HFFc6 (cell line): Measurements from ENCODE around the gene TEC. TPM values are rescaled to one million over a fixed set of nuclear protein-coding genes. Genes with fewer than 3 reads are reported as not detected.
A peak's percentile ranks its signal among the peaks of the same experiment; 100 is the strongest.

Source experiments
- DNase-seq: peaks from one replicate; pipeline ENCODE4 v3.0.0-alpha.2; 2018
- H3K27ac Mint-ChIP-seq: 2 replicates; pipeline ENCODE4 v1.8.0; 2020; ENCODE audit warnings: mild to moderate bottlenecking, mixed read lengths
- H3K27me3 Mint-ChIP-seq: 2 replicates; pipeline ENCODE4 v1.8.0; 2021; ENCODE audit warnings: mild to moderate bottlenecking, moderate library complexity, mixed read lengths; ENCODE audit not compliant: insufficient read depth
- H3K36me3 Mint-ChIP-seq: 2 replicates; pipeline ENCODE4 v1.8.0; 2021; ENCODE audit warnings: low read depth, mixed read lengths
- H3K4me1 Mint-ChIP-seq: 2 replicates; pipeline ENCODE4 v1.8.0; 2020; ENCODE audit warnings: low read depth, mixed read lengths
- H3K4me3 Mint-ChIP-seq: 2 replicates; pipeline ENCODE4 v1.8.0; 2020; ENCODE audit warnings: mild to moderate bottlenecking, moderate library complexity, mixed read lengths
- H3K9me3 Mint-ChIP-seq: 2 replicates; pipeline ENCODE4 v1.8.0; 2020; ENCODE audit warnings: mild to moderate bottlenecking, mixed read lengths
- CTCF ChIP-seq: fragments of 200-600 bp; sonication (generic); IDR thresholded peaks from 2 replicates; pipeline ENCODE4 v1.5.0; 2021; ENCODE audit warnings: antibody characterized with exemption, mild to moderate bottlenecking
- total RNA-seq, 6 experiments: library from RNA; stranded (reverse); fragmentation: NEBNext Ultra II Directional; extraction: Animal tissue kit (Norgen Biotek cat#: 25700); gene quantifications; 2 replicates in 1 of 6; 3 replicates in 5 of 6; pipeline ENCODE4 v1.2.3, GENCODE V29; 2021

TEC gene
- total RNA-seq, 6 experiments from 2014 or later: 0.23 TPM; not detected in 5

- H3K4me3 Mint-ChIP-seq: no peak overlapping the region
- H3K4me1 Mint-ChIP-seq: peaks cover 4% of the 10 kb centered on the region; the same call in 1 of the 2 replicates
- no peak for TF ChIP-seq CTCF
- DNase-seq: no peak
- no peaks in the 10 kb centered on the region for H3K9me3 Mint-ChIP-seq
- no peaks in the 10 kb centered on the region for H3K36me3 Mint-ChIP-seq
- H3K27ac Mint-ChIP-seq: no peak overlapping the region
- H3K27me3 Mint-ChIP-seq: peaks cover 20% of the 10 kb centered on the region
These were observed 19.3 kb downstream of the TEC start for GRCh38 chr4:48250343-48250742.

GRCh38 chr4:48249378-48249777 lies 20.3 kb downstream of the TEC start:
- H3K4me3 Mint-ChIP-seq: no peak overlapping the region
- DNase-seq: no peak
- H3K4me1 Mint-ChIP-seq: peaks cover 4% of the 10 kb centered on the region; the same call in 1 of the 2 replicates
- TF ChIP-seq CTCF: no peak
- H3K36me3 Mint-ChIP-seq: no peaks in the 10 kb centered on the region
- no peak overlapping the region for H3K27ac Mint-ChIP-seq
- peaks cover 15% of the 10 kb centered on the region for H3K27me3 Mint-ChIP-seq
- H3K9me3 Mint-ChIP-seq: no peaks in the 10 kb centered on the region

- Mint-ChIP-seq H3K4me3 (no peak overlapping the region), H3K36me3 (no peaks in the 10 kb centered on the region), H3K4me1 (no peaks in the 10 kb centered on the region), H3K9me3 (no peaks in the 10 kb centered on the region), H3K27me3 (peaks cover 11% of the 10 kb centered on the region), H3K27ac (no peak overlapping the region)
- no peak for TF ChIP-seq CTCF
- DNase-seq: no peak
These were observed 21.1 kb downstream of the TEC start for GRCh38 chr4:48248559-48248953.

- Mint-ChIP-seq H3K36me3 (no peaks in the 10 kb centered on the region), H3K27me3 (peaks cover 11% of the 10 kb centered on the region), H3K27ac (no peak overlapping the region), H3K4me3 (no peak overlapping the region), H3K4me1 (no peaks in the 10 kb centered on the region), H3K9me3 (no peaks in the 10 kb centered on the region)
- no peak for DNase-seq
- TF ChIP-seq CTCF: no peak
These were observed 21.6 kb downstream of the TEC start for GRCh38 chr4:48247878-48248558.

- H3K27me3 Mint-ChIP-seq: peaks cover 7% of the 10 kb centered on the region
- no peak for TF ChIP-seq CTCF
- no peaks in the 10 kb centered on the region for H3K9me3 Mint-ChIP-seq
- no peaks in the 10 kb centered on the region for H3K36me3 Mint-ChIP-seq
- H3K4me3 Mint-ChIP-seq: no peak overlapping the region
- H3K27ac Mint-ChIP-seq: no peak overlapping the region
- DNase-seq: peak; percentile 7
- H3K4me1 Mint-ChIP-seq: no peaks in the 10 kb centered on the region
These were observed 22.3 kb downstream of the TEC start for GRCh38 chr4:48247142-48247877.
